Left lung (tissue), 10 donors: ENCODE data around the gene DOCK11. TPM values are rescaled to one million over a fixed set of nuclear protein-coding genes. Genes with fewer than 3 reads are reported as not detected.
A peak's percentile ranks its signal among the peaks of the same experiment; 100 is the strongest.
"Not testable (repeated sequence)": the region's sequence is repeated elsewhere in the genome, so short reads cannot be mapped to it uniquely, and the experiment has no call there.

ENCODE experiments used
- ATAC-seq: fragments of 200-7000 bp; cut with Tn5 transposase; one replicate; pipeline ENCODE4 v1.9.1; 2020; ENCODE audit warnings: moderate library complexity
- DNase-seq, 4 donors: peaks; one replicate each; pipeline ENCODE4 v3.0.0-alpha.2; 2013 to 2020
- H3K27ac ChIP-seq, 2 donors: fragments of 200-600 bp; sonication (generic) in 1 of 2; one replicate each; pipeline versions ENCODE4 v1.5.0 to v1.8.0; 2020 to 2021
- H3K27me3 ChIP-seq, 2 donors: fragments of 200-600 bp; sonication (generic) in 1 of 2; one replicate each; pipeline versions ENCODE4 v1.5.0 to v1.8.0; 2020 to 2021
- H3K36me3 ChIP-seq, 2 donors: fragments of 200-600 bp; sonication (generic) in 1 of 2; one replicate each; pipeline versions ENCODE4 v1.5.0 to v1.8.0; 2020 to 2021
- H3K4me1 ChIP-seq, 2 donors: fragments of 200-600 bp; one replicate each; pipeline ENCODE4 v1.8.0; 2021
- H3K4me3 ChIP-seq, 2 donors: fragments of 200-600 bp; sonication (generic) in 1 of 2; one replicate each; pipeline versions ENCODE4 v1.5.0 to v1.8.0; 2020 to 2021; ENCODE audit warnings: mild to moderate bottlenecking in 1 of 2
- H3K9me3 ChIP-seq, 2 donors: fragments of 200-600 bp; sonication (generic) in 1 of 2; one replicate each; pipeline versions ENCODE4 v1.5.0 to v1.8.0; 2020 to 2021
- CTCF ChIP-seq, 2 donors: fragments of 200-600 bp; sonication (generic) in 1 of 2; IDR thresholded peaks; one replicate each; pipeline versions ENCODE4 v1.5.0 to v1.8.0; 2021; ENCODE audit warnings: antibody characterized with exemption in 2 of 2
- intact Hi-C, 2 donors: fragments of 100-400 bp; cut with DNase I; formaldehyde crosslinking; loops; one replicate each; pipeline versions ENCODE4 v1.11.2 to v1.14.2; 2022
- polyA plus RNA-seq, 6 donors: library from polyadenylated mRNA; unstranded; fragments of 120-200 nt; gene quantifications; one replicate each; pipeline ENCODE4 v1.2.1, GENCODE V29; 2013; ENCODE audit not compliant: insufficient read length in 6 of 6
- total RNA-seq, 2 donors: library from RNA; stranded (reverse); fragmentation: NEBNext Ultra II Directional; extraction: Animal tissue kit (Norgen Biotek cat#: 25700); gene quantifications; one replicate each; pipeline ENCODE4 v1.2.1, GENCODE V29; 2021
- donor health status: DM: no; HTN: yes; CAD: no.
- donor health status: DM: no; HTN: no; CAD: no.

The DOCK11 gene
- total and polyA plus RNA-seq, 8 donors, result 13.4 to 36.8 (median 16.9) TPM

- intact Hi-C loops, result no loop called here
- no peaks in the 10 kb centered on the region for H3K9me3 ChIP-seq
- H3K4me1 ChIP-seq, result no peaks in the 10 kb centered on the region
- H3K27me3 ChIP-seq, result no peaks in the 10 kb centered on the region
- no peak overlapping the region for H3K27ac ChIP-seq
- no peaks in the 10 kb centered on the region for H3K36me3 ChIP-seq
- ATAC-seq (no peak), DNase-seq (no peak)
- no peak for TF ChIP-seq CTCF (IDR thresholded peaks at IDR 0.05)
- H3K4me3 ChIP-seq, result no peak overlapping the region
Observed at GRCh38 chrX:118706681-118707080, 211.1 kb downstream of the DOCK11 start.

GRCh38 chrX:118714521-118714920 is 218.9 kb downstream of the DOCK11 start:
- Histone ChIP-seq H3K27me3 (no peaks in the 10 kb centered on the region), H3K4me1 (peaks cover 0 to 5% of the 10 kb centered on the region in 2 donors), H3K9me3 (no peaks in the 10 kb centered on the region), H3K27ac (no peak overlapping the region), H3K4me3 (no peak overlapping the region), H3K36me3 (no peaks in the 10 kb centered on the region)
- ATAC-seq (no peak), DNase-seq (no peak)
- intact Hi-C loops, result no loop called here
- no peak for TF ChIP-seq CTCF (IDR thresholded peaks at IDR 0.05)

- H3K27me3 ChIP-seq, H3K27ac ChIP-seq, H3K4me1 ChIP-seq, intact Hi-C loops, H3K9me3 ChIP-seq, DNase-seq, H3K36me3 ChIP-seq, ATAC-seq, H3K4me3 ChIP-seq: not testable (repeated sequence)
Observed at GRCh38 chrX:118715917-118716316, 220.3 kb downstream of the DOCK11 start.

- H3K4me1 ChIP-seq, ATAC-seq, H3K4me3 ChIP-seq, H3K9me3 ChIP-seq, H3K36me3 ChIP-seq, H3K27me3 ChIP-seq, DNase-seq, intact Hi-C loops: not testable (repeated sequence)
- peak overlapping the region in 1 of 2 donors; percentile 89 for H3K27ac ChIP-seq
Observed at GRCh38 chrX:118716833-118717232, 221.2 kb downstream of the DOCK11 start.

- TF ChIP-seq CTCF (IDR thresholded peaks at IDR 0.05), result no peak
- DNase-seq, result no peak
- intact Hi-C loops, result no loop called here
- H3K9me3 ChIP-seq, result no peaks in the 10 kb centered on the region
- no peaks in the 10 kb centered on the region for H3K27me3 ChIP-seq
- peaks cover 0 to 7% of the 10 kb centered on the region in 2 donors for H3K4me1 ChIP-seq
- H3K27ac ChIP-seq, result peak overlapping the region in 1 of 2 donors; percentile 89
- ATAC-seq, result peak; percentile 56
- no peak overlapping the region for H3K4me3 ChIP-seq
- no peaks in the 10 kb centered on the region for H3K36me3 ChIP-seq
Observed at GRCh38 chrX:118717678-118718391, 222.2 kb downstream of the DOCK11 start.

- Histone ChIP-seq H3K27ac (peak overlapping the region; percentile 13 to 89), H3K4me3 (no peak overlapping the region), H3K9me3 (no peaks in the 10 kb centered on the region), H3K36me3 (no peaks in the 10 kb centered on the region), H3K4me1 (peaks cover 0 to 7% of the 10 kb centered on the region in 2 donors), H3K27me3 (no peaks in the 10 kb centered on the region)
- DNase-seq (no peak), ATAC-seq (peak; percentile 50)
- TF ChIP-seq CTCF (IDR thresholded peaks at IDR 0.05), result no peak
- intact Hi-C loops, result no loop called here
Observed at GRCh38 chrX:118718737-118719136, 223.1 kb downstream of the DOCK11 start.
